Astrocyte of the spinal cord (primary cell): Measurements from ENCODE around the gene NAA11.

Experiments
- DNase-seq: peaks from one replicate; pipeline ENCODE4 v3.0.0; 2011; ENCODE audit warnings: low read depth, low spot score
- H3K4me3 ChIP-seq: 2 replicates; pipeline ENCODE4 v1.5.1; 2011; ENCODE audit warnings: low read depth, mild to moderate bottlenecking, low read length, moderate library complexity
- in situ Hi-C: cut with HindIII; loops from 2 replicates; pipeline ENCODE4 v1.10.0; 2017; ENCODE audit warnings: low sequenced_read_pairs
- TF ChIP-seq, protein P1 (sequence below): IDR thresholded peaks from 2 replicates; pipeline ENCODE4 v1.5.1; 2012; ENCODE audit warnings: low read depth, mild to moderate bottlenecking, low read length, inconsistent platforms

NAA11 gene

DNA sequence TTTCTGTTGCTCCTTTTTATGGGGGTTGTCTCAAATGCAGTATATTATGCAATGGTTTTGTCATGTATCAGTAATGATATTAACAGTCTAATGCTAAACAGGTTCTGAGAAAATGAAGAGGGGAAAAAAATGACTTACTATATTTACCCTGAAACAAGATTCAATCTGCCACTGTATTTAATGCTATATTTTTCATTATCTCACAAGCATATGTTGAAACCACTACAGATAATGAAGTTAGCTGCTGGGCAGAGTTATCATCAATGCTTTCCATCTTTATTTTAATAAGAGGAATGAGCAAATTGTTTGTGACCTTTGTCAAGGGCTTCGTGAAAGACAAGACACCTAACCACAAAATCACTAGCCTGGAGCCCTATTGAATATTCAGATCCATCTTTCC lies 32.6 kb upstream of the NAA11 start:
- H3K4me3 ChIP-seq = no peak overlapping the region
- DNase-seq = no peak
- TF ChIP-seq, protein P1, sequence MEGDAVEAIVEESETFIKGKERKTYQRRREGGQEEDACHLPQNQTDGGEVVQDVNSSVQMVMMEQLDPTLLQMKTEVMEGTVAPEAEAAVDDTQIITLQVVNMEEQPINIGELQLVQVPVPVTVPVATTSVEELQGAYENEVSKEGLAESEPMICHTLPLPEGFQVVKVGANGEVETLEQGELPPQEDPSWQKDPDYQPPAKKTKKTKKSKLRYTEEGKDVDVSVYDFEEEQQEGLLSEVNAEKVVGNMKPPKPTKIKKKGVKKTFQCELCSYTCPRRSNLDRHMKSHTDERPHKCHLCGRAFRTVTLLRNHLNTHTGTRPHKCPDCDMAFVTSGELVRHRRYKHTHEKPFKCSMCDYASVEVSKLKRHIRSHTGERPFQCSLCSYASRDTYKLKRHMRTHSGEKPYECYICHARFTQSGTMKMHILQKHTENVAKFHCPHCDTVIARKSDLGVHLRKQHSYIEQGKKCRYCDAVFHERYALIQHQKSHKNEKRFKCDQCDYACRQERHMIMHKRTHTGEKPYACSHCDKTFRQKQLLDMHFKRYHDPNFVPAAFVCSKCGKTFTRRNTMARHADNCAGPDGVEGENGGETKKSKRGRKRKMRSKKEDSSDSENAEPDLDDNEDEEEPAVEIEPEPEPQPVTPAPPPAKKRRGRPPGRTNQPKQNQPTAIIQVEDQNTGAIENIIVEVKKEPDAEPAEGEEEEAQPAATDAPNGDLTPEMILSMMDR = no peak
- in situ Hi-C loops = no loop called here

DNA sequence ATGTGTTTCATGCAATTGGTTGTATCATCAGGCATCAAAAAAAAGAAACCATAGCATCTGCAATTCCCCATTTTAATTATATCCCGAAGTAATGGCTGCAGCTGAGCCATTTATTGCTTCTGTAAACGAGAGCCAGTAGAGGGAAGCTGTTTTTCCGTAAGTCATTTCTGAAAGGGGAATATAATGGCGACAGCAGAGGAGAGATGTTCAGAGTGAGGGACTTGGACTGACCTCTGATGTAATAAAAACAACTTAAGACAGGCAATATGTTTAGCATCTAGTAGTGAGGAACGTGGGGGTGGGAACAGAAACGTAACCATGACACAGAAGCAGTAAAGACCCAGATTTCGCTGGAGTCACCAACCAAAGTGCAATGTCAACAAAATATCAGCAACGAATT lies 31.5 kb upstream of the NAA11 start:
- H3K4me3 ChIP-seq = no peak overlapping the region
- DNase-seq = no peak
- in situ Hi-C loops = no loop called here
- TF ChIP-seq, protein P1 = no peak

DNA sequence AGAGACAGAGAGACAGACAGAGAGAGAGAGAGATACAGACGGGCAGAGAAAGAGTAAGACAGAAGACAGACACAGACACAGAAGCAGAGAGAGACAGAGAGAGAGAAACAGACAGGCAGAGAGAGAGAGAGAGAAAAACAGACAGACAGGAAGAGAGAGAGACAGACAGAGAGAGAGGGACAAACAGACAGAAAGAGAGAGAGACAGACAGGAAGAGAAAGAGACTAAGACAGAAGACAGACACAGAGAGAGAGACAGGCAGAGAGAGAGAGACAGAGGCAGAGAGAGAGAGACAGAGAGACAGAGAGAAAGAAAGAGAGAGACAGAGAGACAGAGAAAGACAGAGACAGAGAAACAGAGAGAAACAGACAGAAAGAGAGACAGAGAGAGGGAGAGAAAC lies 27.2 kb upstream of the NAA11 start:
- H3K4me3 ChIP-seq = no peak overlapping the region
- TF ChIP-seq, protein P1 = no peak
- in situ Hi-C loops = no loop called here
- DNase-seq = no peak

DNA sequence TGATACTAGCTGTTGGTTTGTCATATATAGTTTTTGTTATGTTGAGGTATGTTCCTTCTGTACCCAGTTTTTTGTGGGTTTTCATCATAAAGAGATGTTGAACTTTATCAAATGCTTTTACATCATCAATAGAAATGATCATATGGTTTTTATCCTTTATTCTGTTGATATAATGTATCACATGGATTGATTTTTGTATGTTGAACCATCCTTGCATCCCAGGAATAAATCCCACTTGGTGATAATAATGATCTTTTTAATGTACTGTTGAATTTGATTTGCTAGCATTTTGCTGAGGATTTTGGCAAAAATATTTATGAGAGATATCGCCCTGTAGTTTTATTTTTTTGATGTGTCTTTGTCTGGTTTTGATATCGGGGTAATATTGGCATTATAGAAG lies 22.5 kb upstream of the NAA11 start:
- TF ChIP-seq, protein P1 = no peak
- no peak overlapping the region for H3K4me3 ChIP-seq
- in situ Hi-C loops = no loop called here
- no peak for DNase-seq

DNA sequence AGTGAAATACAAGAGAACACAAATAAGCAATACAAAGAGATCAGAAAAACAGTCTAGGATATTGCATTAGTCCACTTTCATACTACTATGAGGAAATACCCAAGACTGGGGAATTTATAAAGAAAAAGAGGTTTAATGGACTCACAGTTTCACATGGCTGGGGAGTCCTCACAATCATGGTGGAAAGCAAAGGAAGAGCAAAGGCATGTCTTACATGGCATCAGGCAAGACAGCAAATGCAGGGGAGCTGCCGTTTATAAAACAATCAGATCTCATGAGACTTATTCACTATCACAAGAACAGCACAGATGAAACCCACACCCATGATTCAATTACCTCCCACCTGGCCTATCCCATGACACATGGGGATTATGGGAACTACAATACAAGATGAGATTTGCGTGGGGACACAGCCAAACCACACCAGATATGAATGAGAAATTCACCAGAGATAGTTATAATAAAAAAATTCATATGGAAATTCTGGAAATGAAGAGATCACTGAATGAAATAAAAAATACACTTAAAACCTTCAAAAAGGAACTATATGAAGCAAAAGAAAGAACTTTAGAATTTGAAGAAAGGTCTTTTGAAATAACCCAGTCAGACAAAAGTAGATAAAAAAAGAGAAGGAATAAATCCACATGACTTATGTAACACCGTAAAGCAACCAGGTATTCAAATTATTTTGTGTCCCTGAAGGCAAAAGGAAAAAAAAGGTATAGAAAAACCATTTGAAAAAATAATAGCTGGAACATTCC lies 16.2 kb upstream of the NAA11 start:
- no peak overlapping the region for H3K4me3 ChIP-seq
- in situ Hi-C loops = no loop called here

DNA sequence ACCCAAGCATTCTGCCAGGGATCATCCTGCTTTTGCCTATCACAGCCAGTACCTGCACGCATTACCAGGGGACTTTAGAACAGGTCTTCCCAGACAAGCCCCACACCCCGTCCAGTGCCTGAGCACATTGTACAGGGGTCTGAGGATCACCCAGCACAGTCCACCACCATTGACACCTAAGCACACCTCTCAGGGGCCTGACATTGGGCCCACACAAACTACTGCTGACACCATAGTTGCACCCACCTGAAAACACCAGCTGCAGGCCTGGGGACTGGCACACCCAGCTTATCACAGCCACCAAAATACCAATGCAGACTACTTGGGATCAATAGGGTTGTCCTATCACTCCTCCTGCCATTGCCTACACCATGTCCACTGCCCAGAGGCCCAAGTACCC lies 14.7 kb upstream of the NAA11 start:
- H3K4me3 ChIP-seq = no peak overlapping the region
- TF ChIP-seq, protein P1 = no peak
- no peak for DNase-seq
- in situ Hi-C loops = no loop called here

More for the DNA sequence above, 16.2 kb upstream of the NAA11 start:
- TF ChIP-seq, protein P1 = no peak
- DNase-seq = no peak

DNA sequence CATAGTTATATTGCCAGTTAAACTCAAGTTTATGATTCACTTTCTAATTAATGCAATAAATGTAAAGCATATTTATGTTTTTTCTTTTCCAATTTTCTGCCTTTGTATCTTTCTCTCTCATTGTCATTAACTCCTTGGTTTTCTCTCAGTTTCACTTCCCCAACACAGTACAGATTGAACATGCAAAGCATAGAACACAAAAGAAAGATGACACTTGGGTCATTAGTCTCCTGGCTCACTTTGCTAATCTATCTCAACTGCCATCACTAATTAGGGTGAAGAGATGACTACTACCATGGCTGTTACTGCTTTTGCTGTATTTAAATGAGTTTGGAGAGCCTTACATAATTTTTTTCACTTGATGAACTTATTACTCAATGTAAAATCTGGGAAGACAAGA lies 12.3 kb upstream of the NAA11 start:
- in situ Hi-C loops = no loop called here
- DNase-seq = no peak
- H3K4me3 ChIP-seq = no peak overlapping the region
- TF ChIP-seq, protein P1 = no peak
